DOHH2 (cell line): ENCODE results near the gene PIGS.

Experiments used
- EZH2phosphoT487 ChIP-seq: fragments of 200-600 bp; sonication (generic); IDR thresholded peaks from 2 replicates; pipeline ENCODE4 v1.6.1; 2017; ENCODE audit warnings: borderline replicate concordance, mild to moderate bottlenecking, antibody characterized with exemption, low read length, moderate library complexity, mixed read lengths
- TF ChIP-seq, protein P1 (sequence below): fragments of 200-600 bp; sonication (generic); IDR thresholded peaks from one replicate; pipeline ENCODE4 v1.5.1; 2014; ENCODE audit warnings: antibody characterized with exemption, mild to moderate bottlenecking, low read depth, low read length; ENCODE audit not compliant: poor library complexity, severe bottlenecking

GRCh38 chr17:28521311-28522085, 49.8 kb downstream of the PIGS start:
- no peak for TF ChIP-seq EZH2phosphoT487
- TF ChIP-seq, protein P1, sequence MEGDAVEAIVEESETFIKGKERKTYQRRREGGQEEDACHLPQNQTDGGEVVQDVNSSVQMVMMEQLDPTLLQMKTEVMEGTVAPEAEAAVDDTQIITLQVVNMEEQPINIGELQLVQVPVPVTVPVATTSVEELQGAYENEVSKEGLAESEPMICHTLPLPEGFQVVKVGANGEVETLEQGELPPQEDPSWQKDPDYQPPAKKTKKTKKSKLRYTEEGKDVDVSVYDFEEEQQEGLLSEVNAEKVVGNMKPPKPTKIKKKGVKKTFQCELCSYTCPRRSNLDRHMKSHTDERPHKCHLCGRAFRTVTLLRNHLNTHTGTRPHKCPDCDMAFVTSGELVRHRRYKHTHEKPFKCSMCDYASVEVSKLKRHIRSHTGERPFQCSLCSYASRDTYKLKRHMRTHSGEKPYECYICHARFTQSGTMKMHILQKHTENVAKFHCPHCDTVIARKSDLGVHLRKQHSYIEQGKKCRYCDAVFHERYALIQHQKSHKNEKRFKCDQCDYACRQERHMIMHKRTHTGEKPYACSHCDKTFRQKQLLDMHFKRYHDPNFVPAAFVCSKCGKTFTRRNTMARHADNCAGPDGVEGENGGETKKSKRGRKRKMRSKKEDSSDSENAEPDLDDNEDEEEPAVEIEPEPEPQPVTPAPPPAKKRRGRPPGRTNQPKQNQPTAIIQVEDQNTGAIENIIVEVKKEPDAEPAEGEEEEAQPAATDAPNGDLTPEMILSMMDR = no peak
